ENCODE measurements around the gene OR5AL1. TPM values are rescaled to one million over a fixed set of nuclear protein-coding genes. Genes with fewer than 3 reads are reported as not detected.
"Not testable (repeated sequence)": the region's sequence is repeated elsewhere in the genome, so short reads cannot be mapped to it uniquely, and the experiment has no call there.

Gene OR5AL1
- total RNA-seq = not detected

DNA sequence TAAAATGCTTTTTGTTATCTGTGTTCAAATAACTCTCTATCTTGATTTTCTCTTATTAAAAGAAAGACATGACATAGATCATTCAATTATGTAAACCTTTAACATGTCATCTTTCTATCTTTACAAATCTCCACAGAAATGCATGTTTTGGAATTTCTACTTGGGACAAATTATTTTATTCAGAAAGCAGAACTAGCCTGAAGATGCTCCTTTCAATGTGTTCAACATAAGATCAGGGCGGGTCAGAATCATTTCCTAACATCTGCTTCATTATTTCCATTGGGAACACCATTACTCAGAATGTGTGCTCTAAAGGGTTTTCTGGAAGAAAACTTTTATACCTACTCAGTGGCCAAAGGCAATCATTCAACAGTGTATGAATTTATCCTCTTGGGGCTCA, at the start of gene OR5AL1:
Gene OR5AL1, plus strand, starts transcription at position 301 of the 400 bp plus-strand sequence.
- no peak for DNase-seq (ENCODE audit: low spot score)
- H3K9me3 ChIP-seq = no peaks in the 10 kb centered on the region
- H3K36me3 ChIP-seq = no peaks in the 10 kb centered on the region
- no peaks in the 10 kb centered on the region for H3K4me1 ChIP-seq (ENCODE audit: control insufficient read depth in 1 of 2, low read depth in 2 of 2)
- no peaks in the 10 kb centered on the region for H3K27me3 ChIP-seq (replicated peaks; ENCODE audit: insufficient read depth)
- H3K4me3 ChIP-seq = no peak within 1 kb of the TSS
- no peak for ATAC-seq (ENCODE audit: insufficient number of reproducible peaks, low FRiP score, low read depth)
- H3K27ac ChIP-seq = no peak within 1 kb of the TSS
- TF ChIP-seq, protein P1, sequence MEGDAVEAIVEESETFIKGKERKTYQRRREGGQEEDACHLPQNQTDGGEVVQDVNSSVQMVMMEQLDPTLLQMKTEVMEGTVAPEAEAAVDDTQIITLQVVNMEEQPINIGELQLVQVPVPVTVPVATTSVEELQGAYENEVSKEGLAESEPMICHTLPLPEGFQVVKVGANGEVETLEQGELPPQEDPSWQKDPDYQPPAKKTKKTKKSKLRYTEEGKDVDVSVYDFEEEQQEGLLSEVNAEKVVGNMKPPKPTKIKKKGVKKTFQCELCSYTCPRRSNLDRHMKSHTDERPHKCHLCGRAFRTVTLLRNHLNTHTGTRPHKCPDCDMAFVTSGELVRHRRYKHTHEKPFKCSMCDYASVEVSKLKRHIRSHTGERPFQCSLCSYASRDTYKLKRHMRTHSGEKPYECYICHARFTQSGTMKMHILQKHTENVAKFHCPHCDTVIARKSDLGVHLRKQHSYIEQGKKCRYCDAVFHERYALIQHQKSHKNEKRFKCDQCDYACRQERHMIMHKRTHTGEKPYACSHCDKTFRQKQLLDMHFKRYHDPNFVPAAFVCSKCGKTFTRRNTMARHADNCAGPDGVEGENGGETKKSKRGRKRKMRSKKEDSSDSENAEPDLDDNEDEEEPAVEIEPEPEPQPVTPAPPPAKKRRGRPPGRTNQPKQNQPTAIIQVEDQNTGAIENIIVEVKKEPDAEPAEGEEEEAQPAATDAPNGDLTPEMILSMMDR (IDR thresholded peaks at IDR 0.05) = no peak

DNA sequence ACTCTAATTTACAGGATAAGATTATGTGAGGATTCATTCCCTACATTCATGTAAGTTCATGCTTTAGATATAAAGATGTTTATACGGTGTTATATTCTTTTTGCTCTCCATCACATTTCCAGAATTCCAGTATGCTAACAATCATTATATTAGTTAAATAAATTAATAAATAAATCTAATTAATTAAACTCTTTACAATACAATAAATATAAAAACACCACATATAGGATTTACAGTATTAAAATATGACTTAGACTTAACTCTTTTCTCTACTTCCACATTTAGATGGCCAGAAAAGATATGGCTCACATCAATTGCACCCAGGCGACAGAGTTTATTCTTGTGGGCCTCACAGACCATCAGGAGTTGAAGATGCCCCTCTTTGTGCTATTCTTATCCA, 37.2 kb upstream of the OR5AL1 start, which contains the start of gene OR8U1:
Gene OR8U1, plus strand, starts transcription at position 301 of the 400 bp plus-strand sequence. Its CDS starts 0 bp downstream, at position 301.
- no peaks in the 10 kb centered on the region for H3K36me3 ChIP-seq
- no peak within 1 kb of the TSS for H3K27ac ChIP-seq
- H3K27me3 ChIP-seq (replicated peaks; ENCODE audit: insufficient read depth) = no peaks in the 10 kb centered on the region
- DNase-seq (ENCODE audit: low spot score) (no peak), ATAC-seq (ENCODE audit: insufficient number of reproducible peaks, low FRiP score, low read depth) (no peak)
- H3K4me1 ChIP-seq (ENCODE audit: control insufficient read depth in 1 of 2, low read depth in 2 of 2) = no peaks in the 10 kb centered on the region
- H3K4me3 ChIP-seq = no peak within 1 kb of the TSS
- H3K9me3 ChIP-seq = no peaks in the 10 kb centered on the region
- TF ChIP-seq, protein P1 (IDR thresholded peaks at IDR 0.05) = no peak

DNA sequence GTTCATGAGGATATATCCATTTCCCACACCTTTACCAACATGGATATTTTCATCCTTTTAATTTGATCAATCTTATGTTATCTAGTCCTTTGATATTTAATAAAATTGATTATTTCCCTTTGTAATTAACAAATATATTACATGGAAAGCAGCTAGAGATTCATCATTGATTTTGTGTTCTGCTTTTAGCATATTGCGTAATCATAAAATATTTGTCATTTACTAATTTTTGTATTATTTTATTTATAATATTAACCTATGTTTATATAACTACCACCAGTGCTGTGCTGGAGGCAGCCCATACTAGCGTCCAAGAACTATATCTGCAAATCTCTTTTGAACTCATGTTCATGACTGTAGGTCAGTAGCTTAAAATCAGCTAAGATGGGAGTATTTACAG, 32.4 kb upstream of the OR5AL1 start:
- no peak overlapping the region for H3K4me3 ChIP-seq
- no peak overlapping the region for H3K27ac ChIP-seq
- no peaks in the 10 kb centered on the region for H3K4me1 ChIP-seq (ENCODE audit: control insufficient read depth in 1 of 2, low read depth in 2 of 2)
- no peaks in the 10 kb centered on the region for H3K36me3 ChIP-seq
- H3K27me3 ChIP-seq (replicated peaks; ENCODE audit: insufficient read depth) = no peaks in the 10 kb centered on the region
- ATAC-seq (ENCODE audit: insufficient number of reproducible peaks, low FRiP score, low read depth) (no peak), DNase-seq (ENCODE audit: low spot score) (no peak)
- TF ChIP-seq, protein P1 (IDR thresholded peaks at IDR 0.05) = no peak
- H3K9me3 ChIP-seq = no peaks in the 10 kb centered on the region

DNA sequence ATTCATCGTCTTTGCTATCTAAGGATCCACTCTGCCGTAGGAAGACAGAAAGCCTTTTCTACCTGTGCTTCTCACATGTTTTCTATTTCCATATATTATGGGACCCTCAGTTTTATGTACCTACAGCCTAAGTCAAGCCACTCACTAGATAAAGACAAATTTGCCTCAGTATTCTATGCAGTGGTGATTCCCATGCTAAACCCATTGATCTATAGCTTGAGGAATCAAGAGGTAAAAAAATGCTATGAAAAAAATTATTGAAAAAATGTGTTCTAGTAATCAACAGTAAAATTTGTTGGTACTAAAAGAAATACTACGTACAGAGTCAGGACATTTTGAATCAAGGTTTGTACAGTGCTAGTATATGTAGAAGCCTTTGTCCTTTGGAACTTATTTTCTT, 18.1 kb upstream of the OR5AL1 start:
- no peaks in the 10 kb centered on the region for H3K36me3 ChIP-seq
- DNase-seq (ENCODE audit: low spot score) (no peak), ATAC-seq (ENCODE audit: insufficient number of reproducible peaks, low FRiP score, low read depth) (no peak)
- no peaks in the 10 kb centered on the region for H3K9me3 ChIP-seq
- no peaks in the 10 kb centered on the region for H3K27me3 ChIP-seq (replicated peaks; ENCODE audit: insufficient read depth)
- no peak overlapping the region for H3K4me3 ChIP-seq
- TF ChIP-seq, protein P1 (IDR thresholded peaks at IDR 0.05) = no peak
- H3K27ac ChIP-seq = no peak overlapping the region
- no peaks in the 10 kb centered on the region for H3K4me1 ChIP-seq (ENCODE audit: control insufficient read depth in 1 of 2, low read depth in 2 of 2)

DNA sequence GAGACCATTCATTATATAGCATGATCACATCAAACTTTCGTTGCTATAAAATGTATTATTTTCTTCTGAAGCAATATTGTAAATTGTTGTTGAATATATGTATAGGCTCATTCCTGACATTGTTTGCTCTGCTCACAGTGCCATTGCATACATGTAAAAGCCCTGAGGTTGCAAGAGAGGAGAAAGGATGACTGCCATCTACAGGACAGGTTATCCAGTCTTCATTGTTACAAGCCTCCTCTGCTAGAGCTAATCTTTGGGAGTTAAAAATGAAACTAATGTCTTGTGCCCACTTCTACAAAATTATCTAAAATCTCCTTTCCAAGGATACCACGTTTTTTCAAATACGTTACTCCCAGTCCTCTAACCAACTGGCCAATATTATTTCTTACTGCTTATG, 16.4 kb upstream of the OR5AL1 start:
- no peak overlapping the region for H3K4me3 ChIP-seq
- no peaks in the 10 kb centered on the region for H3K36me3 ChIP-seq
- no peak overlapping the region for H3K27ac ChIP-seq
- no peak for DNase-seq (ENCODE audit: low spot score)
- no peaks in the 10 kb centered on the region for H3K9me3 ChIP-seq
- ATAC-seq (ENCODE audit: insufficient number of reproducible peaks, low FRiP score, low read depth) = no peak
- no peaks in the 10 kb centered on the region for H3K27me3 ChIP-seq (replicated peaks; ENCODE audit: insufficient read depth)
- TF ChIP-seq, protein P1 (IDR thresholded peaks at IDR 0.05) = no peak
- H3K4me1 ChIP-seq (ENCODE audit: control insufficient read depth in 1 of 2, low read depth in 2 of 2) = no peaks in the 10 kb centered on the region

DNA sequence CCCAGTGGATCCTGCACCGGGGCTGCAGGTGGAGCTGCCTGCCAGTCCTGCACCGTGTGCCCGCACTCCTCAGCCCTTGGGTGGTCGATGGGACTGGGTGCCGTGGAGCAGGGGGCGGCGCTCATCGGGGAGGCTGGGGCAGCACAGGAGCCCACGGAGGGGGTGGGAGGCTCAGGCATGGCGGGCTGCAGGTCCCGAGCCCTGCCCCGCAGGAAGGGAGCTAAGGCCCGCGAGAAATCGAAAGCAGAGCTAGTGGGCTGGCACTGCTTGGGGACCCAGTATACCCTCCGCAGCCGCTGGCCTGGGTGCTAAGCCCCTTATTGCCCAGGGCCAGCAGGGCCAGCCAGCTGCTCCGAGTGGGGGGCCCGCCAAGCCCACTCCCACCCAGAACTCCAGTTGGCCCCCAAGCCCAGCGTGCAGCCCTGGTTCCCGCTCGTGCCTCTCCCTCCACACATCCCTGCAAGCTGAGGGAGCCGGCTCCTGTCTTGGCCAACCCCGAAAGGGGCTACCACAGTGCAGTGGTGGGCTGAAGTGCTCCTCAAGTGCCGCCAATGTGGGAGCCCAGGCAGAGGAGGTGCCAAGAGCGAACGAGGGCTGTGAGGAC, 10.5 kb upstream of the OR5AL1 start:
- not testable (repeated sequence) for H3K36me3 ChIP-seq; H3K4me3 ChIP-seq; DNase-seq (ENCODE audit: low spot score); H3K27ac ChIP-seq; ATAC-seq (ENCODE audit: insufficient number of reproducible peaks, low FRiP score, low read depth); H3K4me1 ChIP-seq (ENCODE audit: control insufficient read depth in 1 of 2, low read depth in 2 of 2); H3K9me3 ChIP-seq; H3K27me3 ChIP-seq (replicated peaks; ENCODE audit: insufficient read depth)
